Trophoblast cell (in vitro differentiated cells and primary cell): Measurements from ENCODE around the gene LGALSL.

Experiments
- DNase-seq, 2 donors: peaks; one replicate each; pipeline ENCODE4 v3.0.0-alpha.2; 2016
- H2AFZ ChIP-seq: 2 replicates; pipeline ENCODE4 v1.6.1; 2013; ENCODE audit warnings: low read length, moderate library complexity, mild to moderate bottlenecking; ENCODE audit not compliant: insufficient read depth, poor library complexity
- H2AK5ac ChIP-seq: 2 replicates; pipeline ENCODE4 v1.6.1; 2013; ENCODE audit warnings: mild to moderate bottlenecking, low read length
- H2BK120ac ChIP-seq: 2 replicates; pipeline ENCODE4 v1.6.1; 2013; ENCODE audit warnings: low read length, mild to moderate bottlenecking, moderate library complexity; ENCODE audit not compliant: insufficient read depth, poor library complexity
- H2BK12ac ChIP-seq: 2 replicates; pipeline ENCODE4 v1.6.1; 2013; ENCODE audit warnings: mild to moderate bottlenecking, low read length, moderate library complexity
- H2BK5ac ChIP-seq: 2 replicates; pipeline ENCODE4 v1.6.1; 2013; ENCODE audit warnings: low read length, low read depth, moderate library complexity, mild to moderate bottlenecking; ENCODE audit not compliant: poor library complexity
- H3K14ac ChIP-seq: 2 replicates; pipeline ENCODE4 v1.6.1; 2013; ENCODE audit warnings: mild to moderate bottlenecking, low read length
- H3K18ac ChIP-seq: 2 replicates; pipeline ENCODE4 v1.6.1; 2013; ENCODE audit warnings: mild to moderate bottlenecking, low read length
- H3K23ac ChIP-seq: 2 replicates; pipeline ENCODE4 v1.6.1; 2013; ENCODE audit warnings: low read length
- H3K27ac ChIP-seq: 2 replicates; pipeline ENCODE4 v1.5.1; 2013; ENCODE audit warnings: low read depth, mild to moderate bottlenecking, inconsistent platforms, low read length, moderate library complexity
- H3K27me3 ChIP-seq: 2 replicates; pipeline ENCODE4 v1.6.1; 2013; ENCODE audit warnings: inconsistent platforms, mild to moderate bottlenecking, low read length, moderate library complexity; ENCODE audit not compliant: insufficient read depth
- H3K36me3 ChIP-seq, 2 experiments: 1 replicate in 1 of 2; 2 replicates in 1 of 2; pipeline ENCODE4 v1.6.1; 2013; ENCODE audit warnings: low read length in 2 of 2, mild to moderate bottlenecking in 2 of 2, moderate library complexity in 1 of 2; ENCODE audit not compliant: insufficient read depth in 2 of 2, control insufficient read depth in 1 of 2
- H3K4ac ChIP-seq: 2 replicates; pipeline ENCODE4 v1.6.1; 2013; ENCODE audit warnings: low read depth, mild to moderate bottlenecking, low read length, moderate library complexity
- H3K4me1 ChIP-seq, 2 experiments: 1 replicate in 1 of 2; 2 replicates in 1 of 2; pipeline ENCODE4 v1.6.1; 2013; ENCODE audit warnings: low read length in 2 of 2, mild to moderate bottlenecking in 2 of 2, moderate library complexity in 1 of 2; ENCODE audit not compliant: insufficient read depth in 2 of 2, control insufficient read depth in 1 of 2
- H3K4me2 ChIP-seq: 2 replicates; pipeline ENCODE4 v1.6.1; 2013; ENCODE audit warnings: inconsistent platforms, mild to moderate bottlenecking, low read length, moderate library complexity
- H3K4me3 ChIP-seq: 2 replicates; pipeline ENCODE4 v1.5.1; 2013; ENCODE audit warnings: mild to moderate bottlenecking, low read depth, low read length, inconsistent platforms
- H3K79me1 ChIP-seq: one replicate; pipeline ENCODE4 v1.6.1; 2013; ENCODE audit warnings: low read length
- H3K79me2 ChIP-seq: 2 replicates; pipeline ENCODE4 v1.6.1; 2013; ENCODE audit warnings: low read length, mild to moderate bottlenecking; ENCODE audit not compliant: control insufficient read depth, insufficient read depth, poor library complexity
- H3K9ac ChIP-seq: 2 replicates; pipeline ENCODE4 v1.6.1; 2013; ENCODE audit warnings: mild to moderate bottlenecking, low read length
- H3K9me3 ChIP-seq: 2 replicates; pipeline ENCODE4 v1.6.1; 2013; ENCODE audit warnings: low read depth, mild to moderate bottlenecking, control low read depth, inconsistent platforms, low read length; ENCODE audit not compliant: insufficient read depth
- H4K12ac ChIP-seq: 2 replicates; pipeline ENCODE4 v1.6.1; 2013; ENCODE audit warnings: low read depth, mild to moderate bottlenecking, low read length, moderate library complexity
- H4K8ac ChIP-seq: 2 replicates; pipeline ENCODE4 v1.6.1; 2013; ENCODE audit warnings: low read depth, mild to moderate bottlenecking, low read length, moderate library complexity
- H4K91ac ChIP-seq: one replicate; pipeline ENCODE4 v1.6.1; 2013; ENCODE audit warnings: low read depth, mild to moderate bottlenecking, low read length, moderate library complexity
- WGBS: extraction: QIAGEN DNeasy Blood & Tissue Kit; methylation state at CpG from one replicate; pipeline ENCODE4 v1.1.7; 2013; ENCODE audit warnings: missing lambda C conversion rate; ENCODE audit not compliant: insufficient read length, insufficient coverage; ENCODE audit errors: extremely low coverage; 5-methylcytosine and 5-hydroxymethylcytosine counted together

Gene LGALSL

GRCh38 chr2:64493788-64494187 is 39.8 kb downstream of the LGALSL start:
- H3K4me2 ChIP-seq = no peak overlapping the region
- H3K9ac ChIP-seq = peak overlapping the region; percentile 78
- no peak overlapping the region for H2BK5ac ChIP-seq
- no CpG with 5 or more reads among the region's 4 CpGs for WGBS
- no peak overlapping the region for H4K12ac ChIP-seq
- H2AK5ac ChIP-seq = no peak overlapping the region
- no peaks in the 10 kb centered on the region for H3K79me2 ChIP-seq
- no peak overlapping the region for H3K4ac ChIP-seq
- H2AFZ ChIP-seq = no peak overlapping the region
- H3K14ac ChIP-seq = no peak overlapping the region
- peak in 1 of 2 donors; percentile 16 for DNase-seq
- no peak overlapping the region for H4K8ac ChIP-seq
- no peak overlapping the region for H2BK120ac ChIP-seq
- H3K18ac ChIP-seq = no peak overlapping the region
- no peaks in the 10 kb centered on the region for H3K27me3 ChIP-seq
- no peaks in the 10 kb centered on the region for H3K4me1 ChIP-seq
- H2BK12ac ChIP-seq = no peak overlapping the region
- no peaks in the 10 kb centered on the region for H3K36me3 ChIP-seq
- H3K27ac ChIP-seq = no peak overlapping the region
- H3K79me1 ChIP-seq = no peaks in the 10 kb centered on the region
- no peaks in the 10 kb centered on the region for H3K9me3 ChIP-seq
- no peak overlapping the region for H4K91ac ChIP-seq
- no peak overlapping the region for H3K4me3 ChIP-seq
- no peak overlapping the region for H3K23ac ChIP-seq

GRCh38 chr2:64498438-64498837 is 44.5 kb downstream of the LGALSL start:
- no peak overlapping the region for H3K14ac ChIP-seq
- H2AK5ac ChIP-seq = no peak overlapping the region
- no peak overlapping the region for H2BK12ac ChIP-seq
- H4K8ac ChIP-seq = no peak overlapping the region
- H4K12ac ChIP-seq = no peak overlapping the region
- H2AFZ ChIP-seq = no peak overlapping the region
- no peak overlapping the region for H3K27ac ChIP-seq
- H3K4me3 ChIP-seq = no peak overlapping the region
- no peak overlapping the region for H2BK120ac ChIP-seq
- no peak overlapping the region for H3K4ac ChIP-seq
- H3K79me1 ChIP-seq = no peaks in the 10 kb centered on the region
- no CpG with 5 or more reads among the region's 1 CpG for WGBS
- no peak overlapping the region for H3K23ac ChIP-seq
- no peaks in the 10 kb centered on the region for H3K4me1 ChIP-seq
- DNase-seq = no peak
- H3K4me2 ChIP-seq = no peak overlapping the region
- no peak overlapping the region for H4K91ac ChIP-seq
- no peak overlapping the region for H2BK5ac ChIP-seq
- no peaks in the 10 kb centered on the region for H3K79me2 ChIP-seq
- no peaks in the 10 kb centered on the region for H3K9me3 ChIP-seq
- no peaks in the 10 kb centered on the region for H3K36me3 ChIP-seq
- no peak overlapping the region for H3K18ac ChIP-seq
- no peak overlapping the region for H3K9ac ChIP-seq
- no peaks in the 10 kb centered on the region for H3K27me3 ChIP-seq

GRCh38 chr2:64500549-64500948 is 46.6 kb downstream of the LGALSL start:
- no peak overlapping the region for H3K18ac ChIP-seq
- H3K9me3 ChIP-seq = no peaks in the 10 kb centered on the region
- no peaks in the 10 kb centered on the region for H3K4me1 ChIP-seq
- H3K27me3 ChIP-seq = no peaks in the 10 kb centered on the region
- H3K4ac ChIP-seq = no peak overlapping the region
- H3K23ac ChIP-seq = no peak overlapping the region
- no peak overlapping the region for H2AK5ac ChIP-seq
- no peak overlapping the region for H3K9ac ChIP-seq
- no peaks in the 10 kb centered on the region for H3K36me3 ChIP-seq
- H3K4me3 ChIP-seq = no peak overlapping the region
- no peak overlapping the region for H3K4me2 ChIP-seq
- no peak for DNase-seq
- no peak overlapping the region for H3K14ac ChIP-seq
- no peak overlapping the region for H2BK120ac ChIP-seq
- H4K8ac ChIP-seq = no peak overlapping the region
- H3K79me1 ChIP-seq = no peaks in the 10 kb centered on the region
- H2AFZ ChIP-seq = no peak overlapping the region
- no peak overlapping the region for H2BK12ac ChIP-seq
- no peak overlapping the region for H3K27ac ChIP-seq
- H3K79me2 ChIP-seq = no peaks in the 10 kb centered on the region
- WGBS = no CpG with 5 or more reads among the region's 5 CpGs
- H2BK5ac ChIP-seq = no peak overlapping the region
- H4K91ac ChIP-seq = no peak overlapping the region
- H4K12ac ChIP-seq = no peak overlapping the region

GRCh38 chr2:64501946-64502345 is 48.0 kb downstream of the LGALSL start:
- Histone ChIP-seq H3K4me1 (no peaks in the 10 kb centered on the region), H3K9me3 (no peaks in the 10 kb centered on the region), H3K9ac (no peak overlapping the region), H4K8ac (no peak overlapping the region), H3K4me3 (no peak overlapping the region), H2BK120ac (no peak overlapping the region), H3K4ac (no peak overlapping the region), H2BK12ac (no peak overlapping the region), H2AFZ (no peak overlapping the region), H3K36me3 (no peaks in the 10 kb centered on the region), H3K23ac (no peak overlapping the region), H2AK5ac (no peak overlapping the region), H3K18ac (no peak overlapping the region), H4K12ac (no peak overlapping the region), H3K79me2 (no peaks in the 10 kb centered on the region), H4K91ac (no peak overlapping the region), H3K27me3 (no peaks in the 10 kb centered on the region), H3K79me1 (no peaks in the 10 kb centered on the region), H3K14ac (no peak overlapping the region), H3K4me2 (no peak overlapping the region), H2BK5ac (no peak overlapping the region), H3K27ac (no peak overlapping the region)
- DNase-seq = no peak
- WGBS = no CpG with 5 or more reads among the region's 1 CpG
